Cardiac fibroblast (primary cell): Measurements from ENCODE around the gene HMGCLL1.

Experiments used
- DNase-seq, 2 donors: peaks; one replicate each; pipeline versions ENCODE4 v3.0.0 to v3.0.0-alpha.2; 2010; ENCODE audit warnings: low read depth in 2 of 2
- H3K4me3 ChIP-seq, 2 donors: replicated peaks in 1 of 2; 1 replicate in 1 of 2; 2 replicates in 1 of 2; pipeline ENCODE4 v1.5.1; 2011; ENCODE audit warnings: low read depth in 2 of 2, low read length in 2 of 2, mild to moderate bottlenecking in 2 of 2, moderate library complexity in 1 of 2
- TF ChIP-seq, protein P1 (sequence below): IDR thresholded peaks from one replicate; pipeline ENCODE4 v1.5.1; 2011; ENCODE audit warnings: low read depth, mild to moderate bottlenecking, low read length, inconsistent platforms

Gene HMGCLL1

DNA sequence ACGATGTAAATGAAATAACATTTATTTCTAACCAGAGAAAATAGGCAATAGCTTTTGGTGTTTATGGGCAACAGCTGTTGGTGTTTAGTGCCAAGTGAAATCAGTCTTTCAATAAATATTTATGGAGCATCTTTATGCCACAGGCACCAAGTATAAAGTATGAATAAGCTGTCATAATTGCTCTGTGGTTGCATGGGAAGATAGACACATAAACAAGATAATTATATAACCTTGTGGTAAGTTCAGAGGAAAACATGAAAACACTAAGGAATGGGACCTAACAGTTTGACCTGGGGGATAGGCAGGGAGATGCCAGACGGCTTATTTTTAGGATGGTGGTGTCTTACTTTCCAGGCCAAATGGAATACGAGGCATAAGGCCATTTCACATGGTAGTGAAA is 140.8 kb downstream of the HMGCLL1 start:
- TF ChIP-seq, protein P1, sequence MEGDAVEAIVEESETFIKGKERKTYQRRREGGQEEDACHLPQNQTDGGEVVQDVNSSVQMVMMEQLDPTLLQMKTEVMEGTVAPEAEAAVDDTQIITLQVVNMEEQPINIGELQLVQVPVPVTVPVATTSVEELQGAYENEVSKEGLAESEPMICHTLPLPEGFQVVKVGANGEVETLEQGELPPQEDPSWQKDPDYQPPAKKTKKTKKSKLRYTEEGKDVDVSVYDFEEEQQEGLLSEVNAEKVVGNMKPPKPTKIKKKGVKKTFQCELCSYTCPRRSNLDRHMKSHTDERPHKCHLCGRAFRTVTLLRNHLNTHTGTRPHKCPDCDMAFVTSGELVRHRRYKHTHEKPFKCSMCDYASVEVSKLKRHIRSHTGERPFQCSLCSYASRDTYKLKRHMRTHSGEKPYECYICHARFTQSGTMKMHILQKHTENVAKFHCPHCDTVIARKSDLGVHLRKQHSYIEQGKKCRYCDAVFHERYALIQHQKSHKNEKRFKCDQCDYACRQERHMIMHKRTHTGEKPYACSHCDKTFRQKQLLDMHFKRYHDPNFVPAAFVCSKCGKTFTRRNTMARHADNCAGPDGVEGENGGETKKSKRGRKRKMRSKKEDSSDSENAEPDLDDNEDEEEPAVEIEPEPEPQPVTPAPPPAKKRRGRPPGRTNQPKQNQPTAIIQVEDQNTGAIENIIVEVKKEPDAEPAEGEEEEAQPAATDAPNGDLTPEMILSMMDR = no peak
- DNase-seq = no peak
- no peak overlapping the region for H3K4me3 ChIP-seq

- H3K4me3 ChIP-seq = no peak overlapping the region
- peak in 1 of 2 donors; percentile 12 for DNase-seq
- TF ChIP-seq, protein P1 = no peak
Measured at GRCh38 chr6:55437141-55437540, 141.9 kb downstream of the HMGCLL1 start.

- TF ChIP-seq, protein P1 = no peak
- peak; percentile 52 to 87 for DNase-seq
- no peak overlapping the region for H3K4me3 ChIP-seq
Measured at GRCh38 chr6:55433446-55434130, 145.4 kb downstream of the HMGCLL1 start.

DNA sequence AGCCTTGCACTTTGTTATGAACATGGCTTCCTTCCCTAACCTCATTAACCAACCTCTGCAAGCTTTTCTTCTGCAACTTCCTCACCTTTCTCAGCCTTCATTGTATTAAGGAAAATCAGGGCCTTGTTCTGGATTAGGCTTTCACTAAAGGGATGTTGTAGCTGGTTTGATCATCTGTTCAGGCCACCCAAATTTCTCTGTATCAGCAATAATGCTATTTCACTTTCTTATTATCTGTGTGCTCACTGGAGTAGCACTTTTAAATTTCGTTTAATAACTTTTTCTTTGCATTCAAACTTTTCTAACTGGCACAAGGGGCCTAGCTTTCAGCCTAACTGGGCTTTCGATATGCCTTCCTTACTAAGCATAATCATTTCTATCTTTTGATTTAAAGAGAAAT is 155.1 kb downstream of the HMGCLL1 start:
- no peak for DNase-seq
- TF ChIP-seq, protein P1 = no peak
- H3K4me3 ChIP-seq = no peak overlapping the region

DNA sequence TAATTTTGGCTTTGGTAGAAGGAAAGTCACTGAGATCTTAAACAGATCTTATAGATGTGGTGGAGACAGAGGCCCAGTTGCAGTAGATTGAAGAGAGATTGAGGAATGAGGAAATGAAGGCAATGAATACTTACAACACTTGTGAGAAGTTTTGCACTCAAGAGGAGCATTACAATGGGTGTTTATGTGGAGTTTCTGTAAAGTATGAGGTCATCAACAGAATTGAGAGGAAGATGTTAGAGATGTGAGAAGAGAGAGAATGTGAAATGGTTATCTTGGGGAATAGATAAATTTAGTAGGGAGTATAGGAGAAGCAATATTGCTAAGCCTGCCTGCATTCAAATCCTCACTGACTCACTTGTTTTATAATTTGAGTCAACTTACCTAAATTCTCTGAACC is 168.3 kb downstream of the HMGCLL1 start:
- DNase-seq = no peak
- TF ChIP-seq, protein P1 = no peak
- H3K4me3 ChIP-seq = no peak overlapping the region

DNA sequence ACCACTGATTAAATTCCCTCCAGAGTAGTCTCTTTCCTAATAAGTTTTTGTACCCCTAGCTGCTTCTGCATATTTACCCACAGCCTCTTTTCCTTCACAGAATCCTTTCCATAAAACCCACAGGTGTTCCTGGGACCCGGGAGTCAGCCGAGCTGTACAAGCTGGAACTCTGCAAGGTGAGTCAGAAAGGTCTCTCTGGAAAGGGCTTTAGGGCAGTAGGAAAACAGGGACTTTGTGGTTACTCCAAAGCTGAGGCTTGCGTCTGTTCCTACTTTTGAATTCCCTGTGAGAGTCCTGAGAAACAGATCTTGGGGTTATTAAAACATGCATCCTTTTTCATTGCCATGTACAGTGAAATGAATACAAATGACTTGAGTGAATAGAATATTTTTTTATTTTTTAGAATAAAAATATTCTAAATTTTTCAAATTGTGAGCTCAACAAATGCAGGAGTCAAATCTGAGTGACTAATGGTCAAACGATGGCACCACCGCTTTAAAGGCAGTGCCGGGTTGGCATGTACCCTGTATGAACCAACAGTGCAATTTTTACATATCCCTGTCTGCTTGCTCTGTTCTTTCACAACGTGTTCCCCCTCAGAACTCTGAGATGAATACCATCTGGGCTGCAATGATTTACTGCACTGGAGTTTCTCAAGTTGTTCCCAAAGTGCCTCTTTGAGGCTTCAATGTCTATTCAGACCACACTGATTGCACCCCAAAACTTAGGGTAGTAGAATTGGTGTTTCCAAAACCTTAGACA is 173.3 kb downstream of the HMGCLL1 start:
- TF ChIP-seq, protein P1 = no peak

More for the DNA sequence above, 173.3 kb downstream of the HMGCLL1 start:
- no peak for DNase-seq
- no peak overlapping the region for H3K4me3 ChIP-seq
